HEK293 (cell line): Measurements from ENCODE around the gene NHSL2.

Experiments used
- CTCF ChIP-seq: fragments of 450-650 bp; formaldehyde crosslinking; IDR thresholded peaks from 2 replicates; pipeline ENCODE4 v1.5.1; 2016; ENCODE audit warnings: missing biosample characterization, missing genetic modification characterization
- KLF10 ChIP-seq: fragments of 450-650 bp; IDR thresholded peaks from 2 replicates; pipeline ENCODE4 v1.5.1; 2018; ENCODE audit warnings: missing biosample characterization, mild to moderate bottlenecking, missing genetic modification characterization
- REPIN1 ChIP-seq: fragments of 450-650 bp; formaldehyde crosslinking; IDR thresholded peaks from 2 replicates; pipeline ENCODE4 v1.5.1; 2017; ENCODE audit warnings: missing biosample characterization, missing genetic modification characterization, low read depth
- REST ChIP-seq: fragments of 450-650 bp; formaldehyde crosslinking; IDR thresholded peaks from 2 replicates; pipeline ENCODE4 v1.5.1; 2016; ENCODE audit warnings: missing biosample characterization, missing genetic modification characterization
- YY1 ChIP-seq: fragments of 450-650 bp; formaldehyde crosslinking; IDR thresholded peaks from 2 replicates; pipeline ENCODE4 v1.5.1; 2018; ENCODE audit warnings: missing biosample characterization, missing genetic modification characterization
- ZBTB44 ChIP-seq: fragments of 450-650 bp; IDR thresholded peaks from 2 replicates; pipeline ENCODE4 v1.5.1; 2018; ENCODE audit warnings: missing biosample characterization, mild to moderate bottlenecking, missing genetic modification characterization
- ZIC2 ChIP-seq: fragments of 450-650 bp; formaldehyde crosslinking; IDR thresholded peaks from 2 replicates; pipeline ENCODE4 v1.5.1; 2016; ENCODE audit warnings: missing biosample characterization, missing genetic modification characterization
- ZNF146 ChIP-seq: fragments of 450-650 bp; formaldehyde crosslinking; IDR thresholded peaks from 2 replicates; pipeline ENCODE4 v1.5.1; 2016; ENCODE audit warnings: missing biosample characterization, missing genetic modification characterization
- ZNF175 ChIP-seq: fragments of 450-650 bp; formaldehyde crosslinking; IDR thresholded peaks from 2 replicates; pipeline ENCODE4 v1.5.1; 2016; ENCODE audit warnings: missing biosample characterization, missing genetic modification characterization
- ZNF521 ChIP-seq: fragments of 450-650 bp; formaldehyde crosslinking; IDR thresholded peaks from 2 replicates; pipeline ENCODE4 v1.5.1; 2017; ENCODE audit warnings: missing biosample characterization, mild to moderate bottlenecking, missing genetic modification characterization
- ZNF580 ChIP-seq: fragments of 450-650 bp; formaldehyde crosslinking; IDR thresholded peaks from 2 replicates; pipeline ENCODE4 v1.5.1; 2016; ENCODE audit warnings: missing biosample characterization, missing genetic modification characterization
- ZNF596 ChIP-seq: fragments of 450-650 bp; IDR thresholded peaks from 2 replicates; pipeline ENCODE4 v1.5.0; 2018; ENCODE audit warnings: missing biosample characterization, mild to moderate bottlenecking, missing genetic modification characterization, moderate library complexity
- ZNF639 ChIP-seq: fragments of 450-650 bp; formaldehyde crosslinking; IDR thresholded peaks from 2 replicates; pipeline ENCODE4 v1.5.1; 2016; ENCODE audit warnings: missing biosample characterization, missing genetic modification characterization
- ZNF792 ChIP-seq: fragments of 450-650 bp; formaldehyde crosslinking; IDR thresholded peaks from 2 replicates; pipeline ENCODE4 v1.5.1; 2016; ENCODE audit warnings: missing biosample characterization, missing genetic modification characterization

- TF ChIP-seq CTCF (no peak), REST (tag by site-specific recombination) (no peak), ZNF521 (tag by site-specific recombination) (no peak), ZIC2 (tag by site-specific recombination) (no peak), ZNF146 (tag by site-specific recombination) (no peak), ZBTB44 (tag by site-specific recombination) (no peak), KLF10 (tag by site-specific recombination) (no peak), REPIN1 (tag by site-specific recombination) (no peak), YY1 (tag by site-specific recombination) (no peak), ZNF580 (tag by site-specific recombination) (no peak), ZNF596 (tag by site-specific recombination) (no peak), ZNF639 (no peak), ZNF175 (no peak), ZNF792 (tag by site-specific recombination) (no peak)
These were observed 291.3 kb downstream of the NHSL2 start for GRCh38 chrX:72201836-72202536.
